Gastroesophageal sphincter (tissue), 4 donors: ENCODE results near the gene ZDBF2. TPM values are rescaled to one million over a fixed set of nuclear protein-coding genes. Genes with fewer than 3 reads are reported as not detected.
"Not testable (repeated sequence)": the region's sequence is repeated elsewhere in the genome, so short reads cannot be mapped to it uniquely, and the experiment has no call there.

Experiments used
- ATAC-seq: fragments of 150-250 bp; one replicate; pipeline ENCODE4 v1.9.1; 2016; ENCODE audit warnings: mild to moderate bottlenecking, moderate library complexity
- H3K27ac ChIP-seq, 4 donors: fragments of 200-600 bp; sonication (generic) in 3 of 4; 1 replicate in 3 of 4; 2 replicates in 1 of 4; pipeline ENCODE4 v1.5.1; 2016 to 2019
- H3K27me3 ChIP-seq: fragments of 200-600 bp; sonication (generic); one replicate; pipeline ENCODE4 v1.5.1; 2019
- H3K36me3 ChIP-seq, 2 donors: fragments of 200-600 bp; sonication (generic); one replicate each; pipeline ENCODE4 v1.5.1; 2019; ENCODE audit warnings: control low read depth in 1 of 2
- H3K4me1 ChIP-seq, 3 donors: fragments of 200-600 bp; sonication (generic); 1 replicate in 2 of 3; 2 replicates in 1 of 3; pipeline ENCODE4 v1.5.1; 2016 to 2019; ENCODE audit warnings: control low read depth in 2 of 3
- H3K4me3 ChIP-seq, 2 donors: fragments of 200-600 bp; sonication (generic); one replicate each; pipeline ENCODE4 v1.5.1; 2019; ENCODE audit warnings: mild to moderate bottlenecking in 1 of 2, moderate library complexity in 1 of 2
- H3K9me3 ChIP-seq, 3 donors: fragments of 200-600 bp; sonication (generic); one replicate each; pipeline ENCODE4 v1.5.1; 2017 to 2019; ENCODE audit warnings: control low read depth in 2 of 3
- EP300 ChIP-seq: sonication (generic); formaldehyde crosslinking; IDR thresholded peaks from one replicate; pipeline ENCODE4 v1.6.1; 2017; ENCODE audit warnings: antibody characterized with exemption, mild to moderate bottlenecking
- POLR2A ChIP-seq, 2 donors: fragments of 450-650 bp; IDR thresholded peaks; one replicate each; pipeline ENCODE4 v1.6.1; 2017; ENCODE audit warnings: antibody characterized with exemption in 2 of 2, mild to moderate bottlenecking in 2 of 2, moderate library complexity in 1 of 2
- POLR2AphosphoS5 ChIP-seq: sonication (generic); formaldehyde crosslinking; IDR thresholded peaks from one replicate; pipeline ENCODE4 v1.6.1; 2017; ENCODE audit warnings: antibody characterized with exemption
- WGBS, 2 donors: methylation state at CpG; one replicate each; pipeline ENCODE4 v1.1.5; 2018; ENCODE audit warnings: low coverage in 1 of 2; 5-methylcytosine and 5-hydroxymethylcytosine counted together
- total RNA-seq, 4 donors: library from RNA; depleted of rRNA; stranded (reverse); fragments of >200 nt; gene quantifications; one replicate each; pipeline ENCODE4 v1.1.0, GENCODE V29; 2016
- TF ChIP-seq, protein P1 (sequence below), 4 experiments: fragments of 200-600 bp in 2 of 4; fragments of 450-650 bp in 2 of 4; sonication (generic) in 1 of 4; IDR thresholded peaks; one replicate each; pipeline ENCODE4 v1.5.1; 2017 to 2019; ENCODE audit warnings: antibody characterized with exemption in 4 of 4, mild to moderate bottlenecking in 2 of 4, moderate library complexity in 2 of 4

The ZDBF2 gene
- total RNA-seq, 4 donors from 2014 or later: 10.9 to 19.9 (median 13.4) TPM

DNA sequence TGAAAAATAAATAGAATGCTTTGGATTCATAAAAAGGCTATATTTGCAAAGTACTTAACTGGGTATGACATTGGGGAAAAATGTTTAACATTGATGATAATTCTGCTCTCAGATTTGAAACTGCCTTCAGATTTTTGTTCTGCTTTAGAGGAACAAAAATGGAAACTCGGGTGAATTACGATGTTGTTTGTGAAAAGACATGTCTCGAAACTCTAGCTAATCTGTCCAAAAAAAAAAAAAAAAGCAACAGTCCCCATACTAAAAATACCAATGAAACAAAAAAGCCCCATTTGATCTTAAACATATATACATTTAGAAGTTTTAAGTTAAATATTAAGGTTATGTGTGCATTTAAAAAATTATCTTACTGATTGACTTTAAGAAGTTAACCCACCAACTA, 3.0 kb downstream of the ZDBF2 start:
- WGBS, 2 donors: 47 to 56% methylated on average over 3 of the region's 3 CpGs
- Histone ChIP-seq H3K27ac (no peak overlapping the region), H3K4me1 (peaks cover 0 to 22% (median 0%) of the 10 kb centered on the region in 3 donors), H3K4me3 (no peak overlapping the region), H3K36me3 (peaks cover 0 to 6% of the 10 kb centered on the region in 2 donors), H3K27me3 (peaks cover 71% of the 10 kb centered on the region), H3K9me3 (no peaks in the 10 kb centered on the region)
- TF ChIP-seq POLR2AphosphoS5 (no peak), POLR2A (IDR thresholded peaks at IDR 0.05) (no peak), EP300 (no peak)
- TF ChIP-seq, protein P1, sequence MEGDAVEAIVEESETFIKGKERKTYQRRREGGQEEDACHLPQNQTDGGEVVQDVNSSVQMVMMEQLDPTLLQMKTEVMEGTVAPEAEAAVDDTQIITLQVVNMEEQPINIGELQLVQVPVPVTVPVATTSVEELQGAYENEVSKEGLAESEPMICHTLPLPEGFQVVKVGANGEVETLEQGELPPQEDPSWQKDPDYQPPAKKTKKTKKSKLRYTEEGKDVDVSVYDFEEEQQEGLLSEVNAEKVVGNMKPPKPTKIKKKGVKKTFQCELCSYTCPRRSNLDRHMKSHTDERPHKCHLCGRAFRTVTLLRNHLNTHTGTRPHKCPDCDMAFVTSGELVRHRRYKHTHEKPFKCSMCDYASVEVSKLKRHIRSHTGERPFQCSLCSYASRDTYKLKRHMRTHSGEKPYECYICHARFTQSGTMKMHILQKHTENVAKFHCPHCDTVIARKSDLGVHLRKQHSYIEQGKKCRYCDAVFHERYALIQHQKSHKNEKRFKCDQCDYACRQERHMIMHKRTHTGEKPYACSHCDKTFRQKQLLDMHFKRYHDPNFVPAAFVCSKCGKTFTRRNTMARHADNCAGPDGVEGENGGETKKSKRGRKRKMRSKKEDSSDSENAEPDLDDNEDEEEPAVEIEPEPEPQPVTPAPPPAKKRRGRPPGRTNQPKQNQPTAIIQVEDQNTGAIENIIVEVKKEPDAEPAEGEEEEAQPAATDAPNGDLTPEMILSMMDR (IDR thresholded peaks at IDR 0.05): no peak
- ATAC-seq: no peak

DNA sequence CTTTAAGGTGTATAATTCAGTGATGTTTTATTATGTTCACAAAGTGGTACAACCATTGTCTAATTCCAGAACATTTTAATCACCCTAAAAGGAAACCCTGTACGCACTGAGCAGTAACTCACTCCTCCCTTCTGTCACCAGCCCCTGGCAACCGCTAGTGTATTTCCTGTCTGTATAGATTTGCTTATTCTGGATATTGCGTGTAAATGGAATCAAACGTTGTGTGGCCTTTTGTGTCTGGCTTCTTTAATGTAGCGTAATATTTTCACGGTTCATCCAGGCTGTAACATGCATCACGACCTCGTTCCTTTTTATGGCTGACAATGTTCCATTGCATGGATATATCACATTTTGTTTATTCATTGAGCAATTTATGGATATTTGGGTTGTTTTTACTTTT, 8.3 kb downstream of the ZDBF2 start:
- H3K4me1 ChIP-seq: no peaks in the 10 kb centered on the region
- peaks cover 0 to 18% of the 10 kb centered on the region in 2 donors for H3K36me3 ChIP-seq
- no peak for ATAC-seq
- no peak for TF ChIP-seq POLR2AphosphoS5
- TF ChIP-seq EP300: no peak
- TF ChIP-seq POLR2A (IDR thresholded peaks at IDR 0.05): no peak
- TF ChIP-seq, protein P1 (IDR thresholded peaks at IDR 0.05): no peak
- no peak overlapping the region for H3K27ac ChIP-seq
- H3K9me3 ChIP-seq: peaks cover 0 to 11% (median 0%) of the 10 kb centered on the region in 3 donors
- 82 to 86% methylated on average over 7 to 8 of the region's 8 CpGs for WGBS, 2 donors
- peaks cover 18% of the 10 kb centered on the region for H3K27me3 ChIP-seq
- no peak overlapping the region for H3K4me3 ChIP-seq

DNA sequence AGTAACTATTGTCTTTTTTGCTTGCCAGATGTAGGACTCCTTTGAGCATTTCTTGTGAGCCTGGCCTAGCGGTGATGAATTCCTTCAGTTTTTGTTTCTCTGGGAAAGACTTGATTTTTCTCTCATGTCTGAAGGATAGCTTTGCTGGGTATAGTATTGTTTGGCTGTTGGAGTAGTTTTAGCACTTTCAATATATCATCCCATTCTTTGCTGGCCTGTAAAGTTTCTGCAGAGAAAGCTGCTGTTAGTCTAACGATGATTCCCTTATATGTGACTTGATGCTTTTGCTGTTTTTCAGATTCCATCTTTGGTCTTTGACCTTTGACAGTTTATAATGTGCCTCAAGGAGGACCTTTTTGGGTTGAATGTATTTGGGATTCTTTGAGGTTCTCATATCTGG, 12.7 kb downstream of the ZDBF2 start:
- H3K27ac ChIP-seq: no peak overlapping the region
- no peak for ATAC-seq
- H3K4me3 ChIP-seq: no peak overlapping the region
- 83% methylated on average over 2 of the region's 2 CpGs for WGBS, 2 donors
- no peaks in the 10 kb centered on the region for H3K4me1 ChIP-seq
- H3K9me3 ChIP-seq: peaks cover 0 to 11% (median 0%) of the 10 kb centered on the region in 3 donors
- H3K27me3 ChIP-seq: no peaks in the 10 kb centered on the region
- TF ChIP-seq POLR2AphosphoS5 (no peak), POLR2A (IDR thresholded peaks at IDR 0.05) (no peak), EP300 (no peak)
- TF ChIP-seq, protein P1 (IDR thresholded peaks at IDR 0.05): no peak
- H3K36me3 ChIP-seq: peaks cover 0 to 30% of the 10 kb centered on the region in 2 donors

DNA sequence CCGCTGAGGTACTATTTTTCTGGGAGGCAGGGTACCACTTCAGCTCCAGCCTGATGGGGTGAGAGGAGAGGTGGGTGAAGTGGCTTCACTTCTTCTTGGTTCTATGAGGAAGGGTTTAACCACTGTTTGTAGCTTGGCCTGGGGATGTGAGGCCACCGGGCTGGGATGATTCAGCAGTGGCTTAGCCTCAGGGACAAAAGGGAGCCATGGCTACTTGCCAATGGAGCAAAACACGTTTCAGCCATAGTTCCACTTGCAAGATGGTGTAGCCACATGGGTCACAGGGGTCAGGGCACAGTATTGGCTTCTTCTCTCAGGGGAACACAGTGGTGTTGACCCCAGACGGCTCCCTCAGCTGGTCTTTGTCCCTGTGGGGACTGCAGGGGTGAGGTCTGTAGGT, 14.9 kb downstream of the ZDBF2 start:
- WGBS, 2 donors: 56 to 93% methylated on average over 2 to 3 of the region's 4 CpGs
- Histone ChIP-seq H3K27me3 (no peaks in the 10 kb centered on the region), H3K9me3 (peaks cover 0 to 11% (median 0%) of the 10 kb centered on the region in 3 donors), H3K27ac (no peak overlapping the region), H3K4me1 (no peaks in the 10 kb centered on the region), H3K36me3 (peaks cover 0 to 23% of the 10 kb centered on the region in 2 donors), H3K4me3 (no peak overlapping the region)
- TF ChIP-seq EP300 (no peak), POLR2A (IDR thresholded peaks at IDR 0.05) (no peak), POLR2AphosphoS5 (no peak)
- ATAC-seq: no peak

GRCh38 chr2:206296128-206296527, 21.7 kb downstream of the ZDBF2 start:
- H3K9me3 ChIP-seq: no peaks in the 10 kb centered on the region
- no peak for TF ChIP-seq POLR2A (IDR thresholded peaks at IDR 0.05)
- TF ChIP-seq, protein P1 (IDR thresholded peaks at IDR 0.05): no peak
- TF ChIP-seq POLR2AphosphoS5: no peak
- TF ChIP-seq EP300: no peak
- ATAC-seq: no peak
- H3K36me3 ChIP-seq: peaks cover 0 to 9% of the 10 kb centered on the region in 2 donors
- no peak overlapping the region for H3K4me3 ChIP-seq
- H3K27me3 ChIP-seq: peaks cover 3% of the 10 kb centered on the region
- H3K27ac ChIP-seq: no peak overlapping the region
- no peaks in the 10 kb centered on the region for H3K4me1 ChIP-seq
- WGBS, 2 donors: 48 to 80% methylated on average over 3 of the region's 3 CpGs

DNA sequence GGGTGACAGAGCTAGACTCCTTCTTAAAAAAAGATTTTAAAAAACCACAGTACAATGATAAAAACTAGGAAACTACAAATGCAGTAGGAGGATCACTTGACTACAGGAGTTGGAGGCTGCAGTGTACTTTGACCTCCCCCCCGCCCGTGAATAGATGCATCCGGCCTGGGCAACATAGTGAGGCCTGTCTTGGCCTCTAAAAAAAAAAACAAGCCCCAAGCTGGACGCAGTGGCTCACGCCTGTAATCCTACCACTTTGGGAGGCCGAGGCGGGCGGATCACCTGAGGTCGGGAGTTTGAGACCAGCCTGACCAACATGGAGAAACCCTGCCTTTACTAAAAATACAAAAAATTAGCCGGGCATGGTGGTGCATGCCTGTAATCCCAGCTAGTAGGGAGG, 25.1 kb downstream of the ZDBF2 start:
- H3K36me3 ChIP-seq: peaks cover 0 to 13% of the 10 kb centered on the region in 2 donors
- not testable (repeated sequence) for H3K27ac ChIP-seq, H3K4me1 ChIP-seq, ATAC-seq, H3K9me3 ChIP-seq, H3K4me3 ChIP-seq, H3K27me3 ChIP-seq
- WGBS, 2 donors: 93 to 100% methylated on average over 2 to 5 of the region's 10 CpGs
